ENCODE data around the gene FCRL6.

Gene FCRL6

DNA sequence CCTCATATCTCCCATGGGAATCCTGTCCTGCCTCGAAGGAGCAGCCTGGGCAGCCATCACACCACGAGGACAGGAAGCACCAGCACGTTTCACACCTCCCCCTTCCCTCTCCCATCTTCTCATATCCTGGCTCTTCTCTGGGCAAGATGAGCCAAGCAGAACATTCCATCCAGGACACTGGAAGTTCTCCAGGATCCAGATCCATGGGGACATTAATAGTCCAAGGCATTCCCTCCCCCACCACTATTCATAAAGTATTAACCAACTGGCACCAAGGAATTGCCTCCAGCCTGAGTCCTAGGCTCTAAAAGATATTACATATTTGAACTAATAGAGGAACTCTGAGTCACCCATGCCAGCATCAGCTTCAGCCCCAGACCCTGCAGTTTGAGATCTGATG lies 33.2 kb downstream of the FCRL6 start:
- Histone ChIP-seq H3K4me3 (ENCODE audit: low read length in 2 of 2) (no peak overlapping the region), H3K27me3 (ENCODE audit: control insufficient read depth in 1 of 2, insufficient read depth in 2 of 2, low read length in 2 of 2) (no peaks in the 10 kb centered on the region), H3K9me3 (ENCODE audit: control insufficient read depth in 2 of 2, low read length in 2 of 2) (no peaks in the 10 kb centered on the region), H3K36me3 (ENCODE audit: control insufficient read depth in 2 of 2, insufficient read depth in 2 of 2, low read length in 2 of 2) (peaks cover 0 to 13% of the 10 kb centered on the region in 2 donors), H3K27ac (ENCODE audit: low read length) (no peak overlapping the region), H3K4me1 (ENCODE audit: control insufficient read depth, insufficient read depth, low read length) (no peaks in the 10 kb centered on the region), H3K9ac (ENCODE audit: low read length in 2 of 2) (no peak overlapping the region)

DNA sequence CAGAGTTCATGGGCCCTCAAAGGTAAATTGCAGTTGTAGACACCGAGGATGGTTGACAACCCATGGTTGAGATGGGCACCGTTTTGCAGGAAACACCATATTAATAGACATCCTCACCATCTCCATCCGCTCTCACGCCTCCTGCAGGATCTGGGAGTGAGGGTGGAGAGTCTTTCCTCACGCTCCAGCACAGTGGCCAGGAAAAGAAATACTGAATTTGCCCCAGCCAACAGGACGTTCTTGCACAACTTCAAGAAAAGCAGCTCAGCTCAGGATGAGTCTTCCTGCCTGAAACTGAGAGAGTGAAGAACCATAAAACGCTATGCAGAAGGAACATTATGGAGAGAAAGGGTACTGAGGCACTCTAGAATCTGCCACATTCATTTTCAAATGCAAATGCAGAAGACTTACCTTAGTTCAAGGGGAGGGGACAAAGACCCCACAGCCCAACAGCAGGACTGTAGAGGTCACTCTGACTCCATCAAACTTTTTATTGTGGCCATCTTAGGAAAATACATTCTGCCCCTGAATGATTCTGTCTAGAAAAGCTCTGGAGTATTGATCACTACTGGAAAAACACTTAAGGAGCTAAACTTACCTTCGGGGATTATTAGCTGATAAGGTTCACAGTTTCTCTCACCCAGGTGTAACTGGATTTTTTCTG lies 33.8 kb downstream of the FCRL6 start:
- H3K9me3 ChIP-seq (ENCODE audit: control insufficient read depth in 2 of 2, low read length in 2 of 2), result no peaks in the 10 kb centered on the region
- H3K36me3 ChIP-seq (ENCODE audit: control insufficient read depth in 2 of 2, insufficient read depth in 2 of 2, low read length in 2 of 2), result peaks cover 0 to 15% of the 10 kb centered on the region in 2 donors
- H3K9ac ChIP-seq (ENCODE audit: low read length in 2 of 2), result no peak overlapping the region
- no peaks in the 10 kb centered on the region for H3K27me3 ChIP-seq (ENCODE audit: control insufficient read depth in 1 of 2, insufficient read depth in 2 of 2, low read length in 2 of 2)
- no peak overlapping the region for H3K27ac ChIP-seq (ENCODE audit: low read length)
- H3K4me3 ChIP-seq (ENCODE audit: low read length in 2 of 2), result no peak overlapping the region
- no peaks in the 10 kb centered on the region for H3K4me1 ChIP-seq (ENCODE audit: control insufficient read depth, insufficient read depth, low read length)

DNA sequence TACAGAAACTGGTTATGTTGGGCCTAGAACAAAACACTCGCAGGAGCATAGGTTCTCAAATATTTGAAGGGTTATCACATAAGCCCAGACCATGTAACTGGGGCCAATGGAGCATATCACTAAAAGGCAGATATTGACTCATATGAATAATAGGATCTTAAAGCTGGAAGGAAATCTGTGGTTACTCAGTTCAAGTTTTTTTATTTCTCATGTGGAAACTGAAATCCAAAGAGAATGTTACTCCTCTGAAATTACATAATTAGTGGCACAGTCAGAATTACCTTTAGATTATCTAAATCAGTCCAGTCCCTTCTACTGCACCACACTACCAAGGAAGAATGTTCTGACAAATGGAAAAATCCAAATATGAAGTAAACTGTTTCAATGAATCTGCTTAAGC lies 36.6 kb downstream of the FCRL6 start:
- H3K9me3 ChIP-seq (ENCODE audit: control insufficient read depth in 2 of 2, low read length in 2 of 2), result no peaks in the 10 kb centered on the region
- peaks cover 0 to 18% of the 10 kb centered on the region in 2 donors for H3K36me3 ChIP-seq (ENCODE audit: control insufficient read depth in 2 of 2, insufficient read depth in 2 of 2, low read length in 2 of 2)
- no peak overlapping the region for H3K4me3 ChIP-seq (ENCODE audit: low read length in 2 of 2)
- no peak overlapping the region for H3K27ac ChIP-seq (ENCODE audit: low read length)
- H3K4me1 ChIP-seq (ENCODE audit: control insufficient read depth, insufficient read depth, low read length), result no peaks in the 10 kb centered on the region
- H3K9ac ChIP-seq (ENCODE audit: low read length in 2 of 2), result no peak overlapping the region
- H3K27me3 ChIP-seq (ENCODE audit: control insufficient read depth in 1 of 2, insufficient read depth in 2 of 2, low read length in 2 of 2), result no peaks in the 10 kb centered on the region

DNA sequence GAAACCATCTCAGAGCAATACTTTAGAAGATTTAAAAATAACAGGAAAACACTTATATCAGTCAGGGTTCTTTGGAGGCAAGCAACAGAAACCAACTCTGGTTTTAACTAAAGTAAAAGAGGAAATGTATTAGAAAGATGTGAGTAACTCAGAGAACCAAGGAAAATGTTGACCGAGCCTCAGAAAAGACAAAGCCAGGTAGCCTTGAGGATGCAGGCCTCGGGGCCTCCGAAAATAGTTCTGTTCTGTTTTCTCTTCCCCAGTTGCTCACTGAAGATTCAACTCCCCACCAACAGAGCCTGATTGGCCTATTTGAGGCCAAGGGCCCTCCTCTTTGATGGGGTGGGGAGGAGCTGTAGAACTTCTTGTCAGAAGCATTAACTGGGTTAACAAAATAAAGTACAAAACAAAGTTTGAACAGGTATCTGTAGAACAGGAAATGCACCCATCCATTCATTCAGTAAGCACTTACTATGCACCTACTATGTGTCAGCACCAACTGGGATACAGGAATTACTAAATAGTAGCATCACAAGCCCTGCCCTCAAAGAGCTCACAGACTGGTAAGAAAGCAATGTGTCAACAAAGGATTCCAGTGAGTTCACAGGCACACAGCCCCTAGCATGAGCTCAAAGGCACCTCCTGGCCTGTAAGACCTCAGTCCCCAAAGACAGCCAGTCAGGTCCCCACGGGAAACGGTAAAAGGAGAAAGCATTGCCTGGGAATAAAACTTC lies 37.1 kb downstream of the FCRL6 start:
- no peak overlapping the region for H3K4me3 ChIP-seq (ENCODE audit: low read length in 2 of 2)
- no peaks in the 10 kb centered on the region for H3K27me3 ChIP-seq (ENCODE audit: control insufficient read depth in 1 of 2, insufficient read depth in 2 of 2, low read length in 2 of 2)
- H3K9ac ChIP-seq (ENCODE audit: low read length in 2 of 2), result no peak overlapping the region
- H3K36me3 ChIP-seq (ENCODE audit: control insufficient read depth in 2 of 2, insufficient read depth in 2 of 2, low read length in 2 of 2), result peaks cover 0 to 18% of the 10 kb centered on the region in 2 donors
- no peaks in the 10 kb centered on the region for H3K9me3 ChIP-seq (ENCODE audit: control insufficient read depth in 2 of 2, low read length in 2 of 2)
- no peaks in the 10 kb centered on the region for H3K4me1 ChIP-seq (ENCODE audit: control insufficient read depth, insufficient read depth, low read length)
- H3K27ac ChIP-seq (ENCODE audit: low read length), result no peak overlapping the region

DNA sequence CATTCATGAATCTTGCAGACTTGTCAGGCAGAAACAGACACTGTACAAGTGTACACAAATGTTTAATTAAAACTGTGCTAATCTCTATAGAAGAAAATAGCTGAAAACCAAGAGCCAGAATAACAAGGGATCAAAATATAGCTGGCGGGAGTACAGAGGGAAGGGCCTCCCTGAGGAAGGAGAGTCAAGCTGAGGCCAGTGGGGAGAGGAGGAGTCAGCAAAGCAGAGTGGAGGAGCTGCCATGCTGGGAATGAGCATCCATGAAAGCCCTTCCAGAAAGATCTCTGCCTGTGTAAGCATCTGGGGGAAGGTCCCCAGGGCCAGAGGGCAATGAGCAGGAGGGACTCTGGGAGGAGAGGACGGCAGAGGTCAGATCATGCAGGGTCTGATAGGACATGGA lies 39.6 kb downstream of the FCRL6 start:
- no peaks in the 10 kb centered on the region for H3K27me3 ChIP-seq (ENCODE audit: control insufficient read depth in 1 of 2, insufficient read depth in 2 of 2, low read length in 2 of 2)
- H3K36me3 ChIP-seq (ENCODE audit: control insufficient read depth in 2 of 2, insufficient read depth in 2 of 2, low read length in 2 of 2), result peaks cover 0 to 13% of the 10 kb centered on the region in 2 donors
- no peak overlapping the region for H3K27ac ChIP-seq (ENCODE audit: low read length)
- H3K9ac ChIP-seq (ENCODE audit: low read length in 2 of 2), result no peak overlapping the region
- H3K4me1 ChIP-seq (ENCODE audit: control insufficient read depth, insufficient read depth, low read length), result no peaks in the 10 kb centered on the region
- H3K4me3 ChIP-seq (ENCODE audit: low read length in 2 of 2), result no peak overlapping the region
- no peaks in the 10 kb centered on the region for H3K9me3 ChIP-seq (ENCODE audit: control insufficient read depth in 2 of 2, low read length in 2 of 2)

DNA sequence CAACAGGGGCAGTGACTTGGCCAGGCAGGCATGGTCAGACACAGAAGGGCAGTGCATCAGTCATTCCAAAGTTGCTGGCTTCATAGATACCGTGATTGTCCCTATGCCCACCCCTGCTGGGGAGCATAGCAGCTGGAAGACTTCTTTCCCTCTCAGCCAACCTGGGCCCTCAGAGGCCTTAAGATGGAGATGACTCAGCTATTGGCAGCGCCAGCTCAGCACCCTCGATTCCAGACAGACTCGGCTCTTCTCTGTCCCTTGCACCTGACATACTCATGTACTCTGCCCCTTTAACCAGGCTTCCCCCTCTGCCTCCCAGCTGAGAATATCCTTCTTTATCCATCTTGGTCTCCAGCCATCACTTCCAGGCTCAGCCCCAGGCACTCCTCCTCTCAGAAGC lies 41.3 kb downstream of the FCRL6 start:
- Histone ChIP-seq H3K27ac (ENCODE audit: low read length) (no peak overlapping the region), H3K36me3 (ENCODE audit: control insufficient read depth in 2 of 2, insufficient read depth in 2 of 2, low read length in 2 of 2) (peaks cover 0 to 10% of the 10 kb centered on the region in 2 donors), H3K4me1 (ENCODE audit: control insufficient read depth, insufficient read depth, low read length) (no peaks in the 10 kb centered on the region), H3K9me3 (ENCODE audit: control insufficient read depth in 2 of 2, low read length in 2 of 2) (no peaks in the 10 kb centered on the region), H3K27me3 (ENCODE audit: control insufficient read depth in 1 of 2, insufficient read depth in 2 of 2, low read length in 2 of 2) (no peaks in the 10 kb centered on the region), H3K4me3 (ENCODE audit: low read length in 2 of 2) (no peak overlapping the region), H3K9ac (ENCODE audit: low read length in 2 of 2) (no peak overlapping the region)

DNA sequence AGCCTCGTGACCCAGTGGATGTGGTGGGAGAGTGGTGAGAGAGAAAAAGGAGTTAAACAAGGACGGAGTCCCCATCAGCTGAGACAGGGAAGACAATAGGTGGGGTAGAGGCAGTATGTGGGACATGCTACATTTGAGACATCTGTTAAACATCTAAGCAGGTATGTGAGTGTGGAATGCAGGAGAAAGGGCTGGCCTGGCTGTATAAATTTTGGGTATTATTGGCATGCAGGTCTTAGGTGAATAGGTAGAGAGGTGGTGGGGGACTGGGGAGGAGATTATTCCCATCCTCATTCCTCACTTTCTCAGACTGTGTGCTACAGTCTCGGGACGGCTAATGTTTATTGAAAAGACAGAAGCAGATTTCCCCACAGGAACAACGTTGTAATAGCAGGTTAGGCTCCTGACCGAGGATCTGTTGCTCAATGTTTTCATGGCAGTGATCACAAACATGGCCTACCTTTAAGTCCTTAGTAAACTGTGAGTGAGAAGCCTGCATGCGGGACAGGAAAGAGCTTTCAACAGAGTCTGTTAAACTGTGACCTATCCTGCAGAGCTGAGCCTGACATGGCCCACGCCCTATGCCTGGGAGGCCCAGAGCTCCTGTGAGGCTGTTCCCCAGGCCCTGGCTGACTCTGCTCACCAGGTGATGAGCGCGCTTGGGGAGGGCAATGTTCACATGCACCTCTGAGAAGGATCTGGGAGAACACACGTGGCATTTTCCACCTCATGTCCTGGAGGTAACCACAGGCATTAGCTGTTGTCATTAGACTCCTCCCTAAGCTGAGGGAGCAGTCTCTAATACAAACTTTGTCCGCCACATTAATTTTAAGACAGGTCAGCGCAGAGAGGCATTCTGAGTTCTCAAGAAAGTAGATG lies 43.8 kb downstream of the FCRL6 start:
- Histone ChIP-seq H3K4me1 (ENCODE audit: control insufficient read depth, insufficient read depth, low read length) (no peaks in the 10 kb centered on the region), H3K27ac (ENCODE audit: low read length) (no peak overlapping the region), H3K9me3 (ENCODE audit: control insufficient read depth in 2 of 2, low read length in 2 of 2) (no peaks in the 10 kb centered on the region)

DNA sequence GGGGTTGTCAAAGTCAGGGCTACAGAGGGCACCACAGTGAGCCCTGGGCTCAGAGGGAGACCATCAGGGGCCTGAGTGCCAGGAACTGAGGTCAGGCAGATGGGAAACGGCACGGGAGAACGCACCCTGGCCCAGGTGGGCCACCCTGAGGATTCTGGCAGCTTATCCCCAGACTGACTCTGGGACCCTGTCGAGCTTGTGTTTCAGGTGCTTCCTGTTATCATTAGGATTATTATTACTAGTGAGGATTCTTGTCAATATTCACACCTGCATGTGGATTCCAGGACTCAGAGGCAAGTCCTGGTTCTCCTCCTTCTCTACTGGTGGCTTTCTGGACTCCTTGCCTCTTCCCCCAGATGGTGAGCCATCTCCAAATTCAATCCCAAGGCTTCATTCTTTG lies 45.1 kb downstream of the FCRL6 start:
- H3K27me3 ChIP-seq (ENCODE audit: control insufficient read depth in 1 of 2, insufficient read depth in 2 of 2, low read length in 2 of 2), result no peaks in the 10 kb centered on the region
- no peaks in the 10 kb centered on the region for H3K9me3 ChIP-seq (ENCODE audit: control insufficient read depth in 2 of 2, low read length in 2 of 2)
- H3K4me3 ChIP-seq (ENCODE audit: low read length in 2 of 2), result no peak overlapping the region
- no peaks in the 10 kb centered on the region for H3K36me3 ChIP-seq (ENCODE audit: control insufficient read depth in 2 of 2, insufficient read depth in 2 of 2, low read length in 2 of 2)
- no peak overlapping the region for H3K27ac ChIP-seq (ENCODE audit: low read length)
- H3K9ac ChIP-seq (ENCODE audit: low read length in 2 of 2), result no peak overlapping the region
- H3K4me1 ChIP-seq (ENCODE audit: control insufficient read depth, insufficient read depth, low read length), result no peaks in the 10 kb centered on the region

More for the DNA sequence above, 43.8 kb downstream of the FCRL6 start:
- peaks cover 0 to 3% of the 10 kb centered on the region in 2 donors for H3K36me3 ChIP-seq (ENCODE audit: control insufficient read depth in 2 of 2, insufficient read depth in 2 of 2, low read length in 2 of 2)
- no peak overlapping the region for H3K4me3 ChIP-seq (ENCODE audit: low read length in 2 of 2)
- H3K9ac ChIP-seq (ENCODE audit: low read length in 2 of 2), result no peak overlapping the region
- no peaks in the 10 kb centered on the region for H3K27me3 ChIP-seq (ENCODE audit: control insufficient read depth in 1 of 2, insufficient read depth in 2 of 2, low read length in 2 of 2)

DNA sequence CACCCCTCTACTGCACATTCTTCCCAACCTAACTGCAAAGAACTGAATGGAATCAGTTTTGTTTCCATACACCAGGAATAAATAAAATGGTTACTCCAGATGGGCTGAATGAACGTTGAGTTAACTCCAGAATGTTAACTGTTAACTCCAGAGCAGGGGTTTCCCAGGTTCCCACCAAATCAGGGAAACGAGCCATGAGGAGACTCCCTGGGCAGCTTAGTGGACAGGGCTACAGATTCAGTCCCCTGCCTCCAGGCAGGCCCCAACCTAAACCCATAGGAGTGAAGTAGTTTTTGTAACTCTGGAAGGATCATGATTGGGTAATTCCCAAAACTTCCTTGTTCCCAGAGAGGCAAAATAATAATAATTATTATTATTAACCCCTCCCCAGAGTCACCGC lies 46.2 kb downstream of the FCRL6 start:
- Histone ChIP-seq H3K4me3 (ENCODE audit: low read length in 2 of 2) (no peak overlapping the region), H3K9ac (ENCODE audit: low read length in 2 of 2) (no peak overlapping the region), H3K27ac (ENCODE audit: low read length) (no peak overlapping the region), H3K9me3 (ENCODE audit: control insufficient read depth in 2 of 2, low read length in 2 of 2) (no peaks in the 10 kb centered on the region), H3K4me1 (ENCODE audit: control insufficient read depth, insufficient read depth, low read length) (no peaks in the 10 kb centered on the region), H3K36me3 (ENCODE audit: control insufficient read depth in 2 of 2, insufficient read depth in 2 of 2, low read length in 2 of 2) (no peaks in the 10 kb centered on the region), H3K27me3 (ENCODE audit: control insufficient read depth in 1 of 2, insufficient read depth in 2 of 2, low read length in 2 of 2) (no peaks in the 10 kb centered on the region)

DNA sequence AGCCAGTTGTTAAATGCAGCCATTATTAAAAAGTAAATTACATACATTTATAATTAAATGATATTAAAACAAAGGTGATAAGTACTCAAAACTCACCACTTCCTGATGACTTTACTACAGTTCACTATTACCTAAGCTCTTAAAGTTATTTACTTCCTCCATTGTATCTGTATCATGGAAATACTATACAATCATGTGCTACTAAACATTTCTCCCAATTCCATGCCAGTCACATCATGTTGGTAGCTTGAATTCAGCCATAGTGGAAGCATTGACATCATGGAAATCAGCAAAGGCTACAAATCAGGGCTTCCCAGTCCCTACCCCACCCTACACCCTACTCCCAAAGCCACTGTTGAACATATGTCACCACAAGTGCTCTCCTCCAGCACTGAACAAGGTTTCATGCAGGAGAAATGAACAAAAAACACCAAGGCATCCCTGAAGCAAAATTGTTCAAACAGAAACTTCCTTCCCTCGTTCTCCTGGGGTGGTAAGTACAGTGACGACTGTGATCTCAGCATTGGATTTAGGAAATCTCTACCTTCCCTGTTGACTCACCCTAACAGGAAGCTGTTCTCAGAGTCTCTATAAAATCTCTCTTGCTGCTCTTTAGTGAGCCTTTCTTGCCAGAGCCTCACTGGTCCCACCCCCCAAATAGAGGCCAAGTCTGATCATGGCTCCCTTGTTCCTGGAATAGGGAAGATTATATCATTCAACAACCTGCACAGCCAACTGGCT lies 47.6 kb downstream of the FCRL6 start:
- Histone ChIP-seq H3K4me3 (ENCODE audit: low read length in 2 of 2) (no peak overlapping the region), H3K27ac (ENCODE audit: low read length) (no peak overlapping the region), H3K4me1 (ENCODE audit: control insufficient read depth, insufficient read depth, low read length) (no peaks in the 10 kb centered on the region), H3K27me3 (ENCODE audit: control insufficient read depth in 1 of 2, insufficient read depth in 2 of 2, low read length in 2 of 2) (no peaks in the 10 kb centered on the region), H3K9ac (ENCODE audit: low read length in 2 of 2) (no peak overlapping the region), H3K9me3 (ENCODE audit: control insufficient read depth in 2 of 2, low read length in 2 of 2) (no peaks in the 10 kb centered on the region), H3K36me3 (ENCODE audit: control insufficient read depth in 2 of 2, insufficient read depth in 2 of 2, low read length in 2 of 2) (no peaks in the 10 kb centered on the region)
